Measurements from ENCODE around the gene KDM4B.

- TF ChIP-seq CTCF (IDR thresholded peaks at IDR 0.05; ENCODE audit: low read depth, low read length, poor library complexity, severe bottlenecking), result no peak
- no peak for TF ChIP-seq EZH2phosphoT487 (IDR thresholded peaks at IDR 0.05; ENCODE audit: borderline replicate concordance, low read length)
Measured at GRCh38 chr19:5072115-5072514, 103.2 kb downstream of the KDM4B start.
